Measurements from ENCODE around the gene SAMD4A. TPM values are rescaled to one million over a fixed set of nuclear protein-coding genes. Genes with fewer than 3 reads are reported as not detected.

SAMD4A gene
- total RNA-seq, 4 donors from 2014 or later = 2.9 to 19.5 (median 3.9) TPM

- Histone ChIP-seq H3K36me3 (peaks cover 0 to 12% (median 0%) of the 10 kb centered on the region in 3 donors), H3K27ac (no peak overlapping the region)
- 59 to 80% methylated on average over 1 to 2 of the region's 2 CpGs for WGBS, 2 donors
These were observed 269.3 kb downstream of the SAMD4A start for GRCh38 chr14:54836231-54836630.

GRCh38 chr14:54837508-54838149 lies 270.7 kb downstream of the SAMD4A start:
- 88 to 100% methylated on average over 2 of the region's 2 CpGs for WGBS, 2 donors

More at GRCh38 chr14:54836231-54836630, 269.3 kb downstream of the SAMD4A start:
- H3K4me3 ChIP-seq = no peak overlapping the region
- TF ChIP-seq CTCF (IDR thresholded peaks at IDR 0.05) = no peak
- TF ChIP-seq POLR2A (IDR thresholded peaks at IDR 0.05) = no peak
- H3K27me3 ChIP-seq = no peaks in the 10 kb centered on the region
- H3K9me3 ChIP-seq = no peaks in the 10 kb centered on the region
- H3K4me1 ChIP-seq = no peaks in the 10 kb centered on the region
- no peak for DNase-seq
- intact Hi-C loops (cut with DNase I) = no loop called here

GRCh38 chr14:54838931-54839512 lies 272.1 kb downstream of the SAMD4A start:
- Histone ChIP-seq H3K4me3 (no peak overlapping the region), H3K36me3 (peaks cover 0 to 22% (median 0%) of the 10 kb centered on the region in 3 donors), H3K27ac (no peak overlapping the region), H3K27me3 (no peaks in the 10 kb centered on the region), H3K4me1 (no peaks in the 10 kb centered on the region), H3K9me3 (no peaks in the 10 kb centered on the region)
- 91% methylated on average over 10 of the region's 10 CpGs for WGBS, 2 donors
- intact Hi-C loops (cut with DNase I) = no loop called here
- no peak for TF ChIP-seq POLR2A (IDR thresholded peaks at IDR 0.05)
- no peak for TF ChIP-seq CTCF (IDR thresholded peaks at IDR 0.05)
- DNase-seq = no peak

More at GRCh38 chr14:54837508-54838149, 270.7 kb downstream of the SAMD4A start:
- intact Hi-C loops (cut with DNase I) = no loop called here
- H3K27me3 ChIP-seq = no peaks in the 10 kb centered on the region
- H3K36me3 ChIP-seq = peaks cover 0 to 16% (median 0%) of the 10 kb centered on the region in 3 donors
- H3K9me3 ChIP-seq = no peaks in the 10 kb centered on the region
- no peaks in the 10 kb centered on the region for H3K4me1 ChIP-seq
- DNase-seq = no peak
- H3K4me3 ChIP-seq = no peak overlapping the region
- no peak overlapping the region for H3K27ac ChIP-seq
- no peak for TF ChIP-seq CTCF (IDR thresholded peaks at IDR 0.05)
- no peak for TF ChIP-seq POLR2A (IDR thresholded peaks at IDR 0.05)

- intact Hi-C loops (cut with DNase I) = no loop called here
- Histone ChIP-seq H3K27ac (peak overlapping the region in 1 of 4 donors; percentile 41), H3K4me1 (no peaks in the 10 kb centered on the region), H3K27me3 (no peaks in the 10 kb centered on the region), H3K36me3 (peaks cover 0 to 28% (median 0%) of the 10 kb centered on the region in 3 donors), H3K4me3 (no peak overlapping the region), H3K9me3 (no peaks in the 10 kb centered on the region)
- DNase-seq = no peak
- TF ChIP-seq CTCF (IDR thresholded peaks at IDR 0.05) (no peak), POLR2A (IDR thresholded peaks at IDR 0.05) (no peak)
- 58 to 61% methylated on average over 3 of the region's 3 CpGs for WGBS, 2 donors
These were observed 272.8 kb downstream of the SAMD4A start for GRCh38 chr14:54839701-54840119.

- Histone ChIP-seq H3K27ac (peak overlapping the region in 1 of 4 donors; percentile 41), H3K36me3 (peaks cover 0 to 33% (median 0%) of the 10 kb centered on the region in 3 donors), H3K4me1 (no peaks in the 10 kb centered on the region), H3K9me3 (no peaks in the 10 kb centered on the region), H3K27me3 (no peaks in the 10 kb centered on the region), H3K4me3 (no peak overlapping the region)
- 70 to 85% methylated on average over 3 of the region's 3 CpGs for WGBS, 2 donors
- intact Hi-C loops (cut with DNase I) = no loop called here
- TF ChIP-seq CTCF (IDR thresholded peaks at IDR 0.05) = no peak
- TF ChIP-seq POLR2A (IDR thresholded peaks at IDR 0.05) = no peak
- no peak for DNase-seq
These were observed 273.4 kb downstream of the SAMD4A start for GRCh38 chr14:54840336-54840735.

All from esophagus squamous epithelium (tissue), 5 donors.